ENCODE measurements around the gene NCLN.

GRCh38 chr19:3190921-3191805 lies 5.4 kb downstream of the NCLN start:
- TF ChIP-seq EZH2phosphoT487 (IDR thresholded peaks at IDR 0.05; ENCODE audit: borderline replicate concordance, low read length) = no peak
- TF ChIP-seq EZH2 (IDR thresholded peaks at IDR 0.05; ENCODE audit: low read length, unreplicated experiment) = no peak

All from PC-3 (cell line).